GM19397 (cell line): Measurements from ENCODE around the gene NIT1.

ENCODE experiments used
- ATAC-seq: cut with Tn5 transposase; IDR thresholded peaks from one replicate; pipeline ENCODE4 v1.9.1; 2021; ENCODE audit warnings: mild to moderate bottlenecking, moderate library complexity; ENCODE audit not compliant: unreplicated experiment

Gene NIT1

GRCh38 chr1:161117759-161118581 lies at the start of gene NIT1, which contains the start of gene PFDN2:
Gene NIT1, plus strand, starts transcription at chr1:161118105. Its CDS starts 72 bp downstream, at chr1:161118177.
Gene PFDN2, minus strand, starts transcription at chr1:161118037. Its CDS starts 11 bp downstream, at chr1:161118026.
- peak; percentile 88 for ATAC-seq

- no peak for ATAC-seq
Measured at GRCh38 chr1:161068306-161069234, 49.3 kb upstream of the NIT1 start.

- peak; percentile 14 for ATAC-seq
Measured at GRCh38 chr1:161069241-161069640, 48.7 kb upstream of the NIT1 start.

GRCh38 chr1:161069731-161070270 lies 48.1 kb upstream of the NIT1 start, which contains the start of gene ARHGAP30:
Gene ARHGAP30, minus strand, starts transcription at chr1:161069891. Its CDS starts 267 bp downstream, at chr1:161069624.
- peak; percentile 78 for ATAC-seq

GRCh38 chr1:161070761-161071160 lies 47.1 kb upstream of the NIT1 start:
- no peak for ATAC-seq

GRCh38 chr1:161071886-161072371 lies 46.0 kb upstream of the NIT1 start:
- no peak for ATAC-seq

GRCh38 chr1:161072751-161073449 lies 45.0 kb upstream of the NIT1 start:
- ATAC-seq: no peak

GRCh38 chr1:161073474-161074121 lies 44.3 kb upstream of the NIT1 start:
- no peak for ATAC-seq

- ATAC-seq: no peak
Measured at GRCh38 chr1:161074676-161075368, 43.1 kb upstream of the NIT1 start.

- ATAC-seq: no peak
Measured at GRCh38 chr1:161076410-161076809, 41.5 kb upstream of the NIT1 start.

- no peak for ATAC-seq
Measured at GRCh38 chr1:161077426-161077825, 40.5 kb upstream of the NIT1 start.

- no peak for ATAC-seq
Measured at GRCh38 chr1:161079436-161080110, 38.3 kb upstream of the NIT1 start.

- no peak for ATAC-seq
Measured at GRCh38 chr1:161080441-161081405, 37.2 kb upstream of the NIT1 start.

- no peak for ATAC-seq
Measured at GRCh38 chr1:161081519-161081918, 36.4 kb upstream of the NIT1 start.

GRCh38 chr1:161082483-161082882 lies 35.4 kb upstream of the NIT1 start:
- no peak for ATAC-seq

GRCh38 chr1:161082996-161083747 lies 34.7 kb upstream of the NIT1 start:
- no peak for ATAC-seq
